Calu3 (cell line): ENCODE results near the gene TMEM30B. TPM values are rescaled to one million over a fixed set of nuclear protein-coding genes. Genes with fewer than 3 reads are reported as not detected.

Experiments used
- BruUV-seq: library from RNA; stranded (reverse); fragments of 400-500 nt; replicated peaks from 2 replicates; lab custom pipeline; 2021; lab: Mats Ljungman, UMichigan
- CTCF ChIA-PET: fragments of 300-600 bp; sonication (Branson Sonifier 250); formaldehyde crosslinking; loops from one replicate; lab custom pipeline; 2022; ENCODE audit warnings: antibody characterized with exemption; lab: Charles Lee
- DNase-seq: peaks from one replicate; pipeline ENCODE4 v3.0.0; 2022
- H3K27ac Mint-ChIP-seq: one replicate; pipeline ENCODE4 v1.8.0; 2022; ENCODE audit warnings: mixed read lengths; ENCODE audit not compliant: unreplicated experiment
- H3K27me3 Mint-ChIP-seq: one replicate; pipeline ENCODE4 v1.8.0; 2022; ENCODE audit warnings: mixed read lengths; ENCODE audit not compliant: unreplicated experiment
- H3K36me3 Mint-ChIP-seq: one replicate; pipeline ENCODE4 v1.8.0; 2022; ENCODE audit warnings: mild to moderate bottlenecking, moderate library complexity, mixed read lengths; ENCODE audit not compliant: insufficient read depth, unreplicated experiment
- H3K4me1 Mint-ChIP-seq: one replicate; pipeline ENCODE4 v1.8.0; 2022; ENCODE audit warnings: mild to moderate bottlenecking, low read depth, mixed read lengths; ENCODE audit not compliant: unreplicated experiment
- H3K4me3 Mint-ChIP-seq: one replicate; pipeline ENCODE4 v1.8.0; 2022; ENCODE audit warnings: mild to moderate bottlenecking, low read depth, moderate library complexity, mixed read lengths; ENCODE audit not compliant: unreplicated experiment
- H3K9me3 Mint-ChIP-seq: one replicate; pipeline ENCODE4 v1.8.0; 2022; ENCODE audit warnings: low read depth, mixed read lengths; ENCODE audit not compliant: unreplicated experiment
- CTCF ChIP-seq: fragments of 200-600 bp; IDR thresholded peaks from one replicate; pipeline ENCODE4 v1.8.0; 2022; ENCODE audit warnings: antibody characterized with exemption; ENCODE audit not compliant: unreplicated experiment
- intact Hi-C: fragments of 100-400 bp; cut with micrococcal nuclease; formaldehyde crosslinking; loops from one replicate; pipeline ENCODE4 v1.10.0; 2022; ENCODE audit not compliant: unreplicated experiment
- total RNA-seq: library from RNA; stranded (reverse); gene quantifications from 2 replicates; pipeline ENCODE4 v1.2.3, GENCODE V29; 2022

Gene TMEM30B
- total RNA-seq, 1 experiment from 2014 or later = 55.5 TPM

DNA sequence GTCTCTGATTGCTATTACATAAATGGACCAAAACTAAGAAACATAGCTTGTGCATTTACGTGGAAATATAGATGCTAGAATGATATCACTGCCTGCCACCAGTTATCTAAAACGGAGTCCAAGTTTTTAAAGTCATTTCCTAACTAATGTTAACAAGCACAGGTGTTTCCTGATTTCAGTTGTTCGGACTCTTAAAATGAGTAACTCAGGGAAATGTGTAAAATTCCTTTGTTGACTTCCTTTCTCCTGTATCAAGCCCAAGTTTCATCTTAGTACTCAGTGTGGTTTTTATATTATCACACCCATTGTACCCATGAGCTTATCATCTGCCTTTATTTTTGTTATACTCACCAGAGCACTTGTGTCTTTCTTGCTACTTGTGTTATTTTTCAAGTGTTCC lies 27.1 kb upstream of the TMEM30B start:
- Mint-ChIP-seq H3K27me3 (no peaks in the 10 kb centered on the region), H3K27ac (no peak overlapping the region), H3K4me1 (no peaks in the 10 kb centered on the region), H3K36me3 (no peaks in the 10 kb centered on the region), H3K9me3 (peaks cover 9% of the 10 kb centered on the region), H3K4me3 (no peak overlapping the region)
- no TSS peak for BruUV-seq
- TF ChIP-seq CTCF = no peak
- CTCF ChIA-PET = no interaction called here
- intact Hi-C loops = no loop called here
- no peak for DNase-seq

GRCh38 chr14:61304688-61305087 lies 23.6 kb upstream of the TMEM30B start:
- no peak overlapping the region for H3K4me3 Mint-ChIP-seq
- intact Hi-C loops = no loop called here
- no peaks in the 10 kb centered on the region for H3K36me3 Mint-ChIP-seq
- peaks cover 3% of the 10 kb centered on the region for H3K9me3 Mint-ChIP-seq
- no peaks in the 10 kb centered on the region for H3K4me1 Mint-ChIP-seq
- DNase-seq = no peak
- no peaks in the 10 kb centered on the region for H3K27me3 Mint-ChIP-seq
- no TSS peak for BruUV-seq
- CTCF ChIA-PET = interaction anchor here (0.8 kb wide), 1 partner anchor 13 kb away, joined by 3 read pairs; no protein-coding TSS in a partner anchor
- H3K27ac Mint-ChIP-seq = no peak overlapping the region
- no peak for TF ChIP-seq CTCF

DNA sequence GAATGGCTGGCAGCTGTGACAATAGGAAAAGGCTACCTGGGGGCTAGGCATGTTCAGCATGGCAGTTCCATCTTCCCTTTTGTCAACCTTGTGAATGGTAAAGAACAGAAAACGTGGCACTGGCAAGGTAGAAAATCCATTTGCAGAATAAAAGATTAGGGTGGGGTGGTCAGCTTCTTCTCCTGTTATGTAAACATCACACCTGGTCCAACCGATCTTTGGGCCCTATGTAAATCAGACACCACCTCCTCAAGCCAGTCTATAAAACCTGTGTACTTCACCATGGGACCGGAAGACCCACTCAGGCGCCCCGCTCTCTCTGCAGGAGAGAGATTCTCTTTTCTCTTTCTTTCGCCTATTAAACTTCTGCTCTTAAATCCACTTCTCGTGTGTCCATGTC lies 19.6 kb upstream of the TMEM30B start:
- H3K4me3 Mint-ChIP-seq = no peak overlapping the region
- H3K4me1 Mint-ChIP-seq = peaks cover 9% of the 10 kb centered on the region
- CTCF ChIA-PET = no interaction called here
- H3K27me3 Mint-ChIP-seq = no peaks in the 10 kb centered on the region
- H3K9me3 Mint-ChIP-seq = no peaks in the 10 kb centered on the region
- no peak overlapping the region for H3K27ac Mint-ChIP-seq
- BruUV-seq = no TSS peak
- TF ChIP-seq CTCF = no peak
- H3K36me3 Mint-ChIP-seq = no peaks in the 10 kb centered on the region
- intact Hi-C loops = no loop called here
- no peak for DNase-seq

DNA sequence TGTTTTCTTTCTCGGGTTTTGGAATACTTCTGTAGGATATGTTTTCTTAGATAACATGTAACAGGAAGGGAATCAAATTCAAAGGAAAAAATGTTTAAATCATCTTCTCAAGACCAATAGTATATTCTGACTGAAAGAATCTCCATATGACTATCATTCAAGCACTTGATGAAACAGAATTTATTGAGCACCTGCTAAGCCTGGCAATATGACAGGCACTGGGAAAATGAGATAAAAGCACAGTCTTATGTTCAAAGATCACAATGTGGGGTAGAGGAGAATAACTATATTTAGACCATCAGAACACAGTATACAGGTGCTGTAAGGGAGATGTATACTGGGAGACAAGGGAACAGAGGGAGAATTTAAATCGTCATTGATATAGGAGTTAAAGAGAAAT lies 19.1 kb upstream of the TMEM30B start:
- H3K27ac Mint-ChIP-seq = no peak overlapping the region
- BruUV-seq = no TSS peak
- H3K4me1 Mint-ChIP-seq = peaks cover 9% of the 10 kb centered on the region
- H3K27me3 Mint-ChIP-seq = no peaks in the 10 kb centered on the region
- CTCF ChIA-PET = no interaction called here
- H3K9me3 Mint-ChIP-seq = no peaks in the 10 kb centered on the region
- no peaks in the 10 kb centered on the region for H3K36me3 Mint-ChIP-seq
- DNase-seq = no peak
- intact Hi-C loops = no loop called here
- no peak for TF ChIP-seq CTCF
- no peak overlapping the region for H3K4me3 Mint-ChIP-seq
